ENCODE results near the gene LRBA.

GRCh38 chr4:150367326-150367725 lies 647.8 kb downstream of the LRBA start:
- TF ChIP-seq POLR2A (IDR thresholded peaks at IDR 0.05), result no peak
- TF ChIP-seq CTCF (IDR thresholded peaks at IDR 0.05), result no peak

All from stomach (tissue), 4 donors.